Mesenchymal stem cell (in vitro differentiated cells and primary cell): ENCODE results near the gene CCZ1.
"Not testable (repeated sequence)": the region's sequence is repeated elsewhere in the genome, so short reads cannot be mapped to it uniquely, and the experiment has no call there.

Experiments used
- DNase-seq: peaks from one replicate; pipeline ENCODE4 v3.0.0-alpha.2; 2013
- H2AFZ ChIP-seq: one replicate; pipeline ENCODE4 v1.6.1; 2013; ENCODE audit warnings: low read depth, mild to moderate bottlenecking, control low read depth, inconsistent platforms, low read length, moderate library complexity
- H2AK5ac ChIP-seq: 2 replicates; pipeline ENCODE4 v1.6.1; 2013; ENCODE audit warnings: low read length, moderate library complexity, mild to moderate bottlenecking, inconsistent platforms; ENCODE audit not compliant: severe bottlenecking
- H2BK120ac ChIP-seq: one replicate; pipeline ENCODE4 v1.6.1; 2013; ENCODE audit warnings: low read depth, mild to moderate bottlenecking, inconsistent platforms, low read length, moderate library complexity
- H2BK12ac ChIP-seq, 2 experiments: one replicate each; pipeline ENCODE4 v1.6.1; 2013; ENCODE audit warnings: inconsistent platforms in 2 of 2, low read length in 2 of 2, mild to moderate bottlenecking in 2 of 2, moderate library complexity in 2 of 2, control low read depth in 1 of 2
- H2BK15ac ChIP-seq: one replicate; pipeline ENCODE4 v1.6.1; 2013; ENCODE audit warnings: mild to moderate bottlenecking, low read depth, inconsistent platforms; ENCODE audit not compliant: poor library complexity, severe bottlenecking
- H2BK5ac ChIP-seq: 2 replicates; pipeline ENCODE4 v1.6.1; 2013; ENCODE audit warnings: low read depth, mild to moderate bottlenecking, low read length, control low read depth, inconsistent platforms; ENCODE audit not compliant: poor library complexity, severe bottlenecking
- H3K14ac ChIP-seq, 2 experiments: one replicate each; pipeline ENCODE4 v1.6.1; 2013; ENCODE audit warnings: inconsistent platforms in 2 of 2, low read length in 2 of 2, control low read depth in 1 of 2, mild to moderate bottlenecking in 1 of 2, moderate library complexity in 1 of 2
- H3K18ac ChIP-seq, 2 experiments: one replicate each; pipeline ENCODE4 v1.6.1; 2013; ENCODE audit warnings: inconsistent platforms in 2 of 2, low read length in 2 of 2, control low read depth in 1 of 2, low read depth in 1 of 2, mild to moderate bottlenecking in 1 of 2
- H3K23ac ChIP-seq, 2 experiments: one replicate each; pipeline ENCODE4 v1.6.1; 2013; ENCODE audit warnings: inconsistent platforms in 2 of 2, low read length in 2 of 2, mild to moderate bottlenecking in 2 of 2, moderate library complexity in 2 of 2, control low read depth in 1 of 2
- H3K27ac ChIP-seq: 2 replicates; pipeline ENCODE4 v1.5.1; 2013; ENCODE audit warnings: mild to moderate bottlenecking, moderate library complexity, low read length, control low read depth, inconsistent platforms; ENCODE audit not compliant: poor library complexity, severe bottlenecking
- H3K27me3 ChIP-seq, 2 experiments: 2 replicates each; pipeline versions ENCODE4 v1.6.1 to v1.7.0; 2013; ENCODE audit warnings: low read length in 2 of 2, mild to moderate bottlenecking in 2 of 2, moderate library complexity in 2 of 2, control low read depth in 1 of 2, inconsistent platforms in 1 of 2; ENCODE audit not compliant: control insufficient read depth in 1 of 2, insufficient read depth in 1 of 2
- H3K36me3 ChIP-seq, 2 experiments: 2 replicates each; pipeline versions ENCODE4 v1.6.1 to v1.7.0; 2013; ENCODE audit warnings: low read length in 2 of 2, control low read depth in 1 of 2, inconsistent platforms in 1 of 2, low read depth in 1 of 2, mild to moderate bottlenecking in 1 of 2; ENCODE audit not compliant: insufficient read depth in 2 of 2, control insufficient read depth in 1 of 2
- H3K4ac ChIP-seq, 2 experiments: one replicate each; pipeline ENCODE4 v1.6.1; 2013; ENCODE audit warnings: inconsistent platforms in 2 of 2, low read length in 2 of 2, mild to moderate bottlenecking in 2 of 2, moderate library complexity in 2 of 2, control low read depth in 1 of 2, low read depth in 1 of 2
- H3K4me1 ChIP-seq: 2 replicates; pipeline ENCODE4 v1.6.1; 2013; ENCODE audit warnings: low read depth, low read length, control low read depth; ENCODE audit not compliant: control insufficient read depth, insufficient read depth
- H3K4me2 ChIP-seq: 2 replicates; pipeline ENCODE4 v1.6.1; 2013; ENCODE audit warnings: low read length, mild to moderate bottlenecking, inconsistent platforms; ENCODE audit not compliant: poor library complexity, severe bottlenecking
- H3K4me3 ChIP-seq, 2 experiments: 2 replicates each; pipeline versions ENCODE4 v1.5.1 to v1.7.0; 2013; ENCODE audit warnings: low read length in 2 of 2, mild to moderate bottlenecking in 2 of 2, control low read depth in 1 of 2, low read depth in 1 of 2; ENCODE audit not compliant: insufficient read depth in 1 of 2
- H3K79me1 ChIP-seq: replicated peaks from 2 replicates; pipeline ENCODE4 v1.6.1; 2013; ENCODE audit warnings: mild to moderate bottlenecking, control low read depth, low read length, inconsistent platforms; ENCODE audit not compliant: poor library complexity, severe bottlenecking
- H3K9ac ChIP-seq: 2 replicates; pipeline ENCODE4 v1.7.0; 2013; ENCODE audit warnings: mild to moderate bottlenecking, low read length, moderate library complexity
- H3K9me3 ChIP-seq: 2 replicates; pipeline ENCODE4 v1.7.0; 2013; ENCODE audit warnings: mild to moderate bottlenecking, low read length; ENCODE audit not compliant: control insufficient read depth
- H4K8ac ChIP-seq: one replicate; pipeline ENCODE4 v1.6.1; 2013; ENCODE audit warnings: inconsistent platforms, mild to moderate bottlenecking, low read length, moderate library complexity
- H4K91ac ChIP-seq: one replicate; pipeline ENCODE4 v1.6.1; 2013; ENCODE audit warnings: mild to moderate bottlenecking, low read length, inconsistent platforms
- WGBS: methylation state at CpG from one replicate; pipeline ENCODE4 v1.1.7; 2013; ENCODE audit warnings: mixed read lengths; 5-methylcytosine and 5-hydroxymethylcytosine counted together

The CCZ1 gene

DNA sequence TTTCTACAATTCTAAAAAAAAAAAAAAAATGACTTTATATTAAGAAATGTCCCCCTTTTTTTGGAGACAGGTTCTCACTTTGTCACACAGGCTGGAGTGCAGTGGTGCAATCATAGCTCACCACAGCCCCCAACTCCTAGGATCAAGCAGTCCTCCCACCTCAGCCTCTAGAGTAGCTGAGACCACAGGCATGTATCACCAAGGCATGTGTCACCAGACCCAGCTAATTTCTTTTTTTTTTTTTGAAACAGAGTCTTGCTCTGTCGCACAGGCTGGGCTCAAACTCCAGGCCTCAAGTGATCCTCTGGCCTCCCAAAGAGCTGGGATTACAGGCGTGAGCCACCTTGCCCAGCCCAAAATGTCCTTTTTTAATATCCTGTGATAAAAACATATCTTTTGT lies 25.6 kb downstream of the CCZ1 start:
- H2BK15ac ChIP-seq, H3K4me2 ChIP-seq, H3K27ac ChIP-seq, H4K8ac ChIP-seq, H3K27me3 ChIP-seq, H3K36me3 ChIP-seq, DNase-seq, H3K4ac ChIP-seq, H3K9me3 ChIP-seq, H4K91ac ChIP-seq, H3K23ac ChIP-seq, H2BK5ac ChIP-seq, H3K4me3 ChIP-seq, H2BK120ac ChIP-seq, H2BK12ac ChIP-seq, H3K14ac ChIP-seq, H2AK5ac ChIP-seq, H3K18ac ChIP-seq, H3K4me1 ChIP-seq, H2AFZ ChIP-seq, H3K79me1 ChIP-seq, H3K9ac ChIP-seq: not testable (repeated sequence)
- WGBS, result no CpG with 5 or more reads among the region's 2 CpGs

DNA sequence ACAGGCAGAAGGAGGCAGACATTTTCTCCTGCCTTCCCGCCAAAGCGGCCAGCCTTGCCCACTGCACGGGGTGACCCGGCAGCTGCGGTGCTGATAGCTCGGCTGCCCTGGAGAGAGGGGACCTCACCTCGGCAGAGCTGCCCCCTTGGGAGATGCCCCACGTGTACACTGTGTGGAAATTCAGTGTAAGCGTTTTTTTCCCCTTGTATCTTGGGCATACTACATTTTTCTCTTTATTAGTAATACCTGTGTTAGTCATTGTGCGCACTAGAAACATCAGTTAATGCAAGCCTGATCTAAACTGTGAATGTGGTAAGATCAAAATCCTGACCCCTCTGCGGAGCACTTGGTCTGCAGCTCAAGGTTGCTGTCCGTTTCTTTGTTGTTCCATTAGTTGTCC lies 26.1 kb downstream of the CCZ1 start:
- H2BK120ac ChIP-seq, H3K4me3 ChIP-seq, H3K4ac ChIP-seq, H3K23ac ChIP-seq, H3K79me1 ChIP-seq, H3K4me2 ChIP-seq, H3K9me3 ChIP-seq, H3K27ac ChIP-seq, H2BK5ac ChIP-seq, H2BK12ac ChIP-seq, H3K18ac ChIP-seq, H3K36me3 ChIP-seq, DNase-seq, H2AK5ac ChIP-seq, H3K4me1 ChIP-seq, H4K8ac ChIP-seq, H3K9ac ChIP-seq, H3K14ac ChIP-seq, H4K91ac ChIP-seq, H2BK15ac ChIP-seq, H2AFZ ChIP-seq, H3K27me3 ChIP-seq: not testable (repeated sequence)
- no CpG with 5 or more reads among the region's 12 CpGs for WGBS

DNA sequence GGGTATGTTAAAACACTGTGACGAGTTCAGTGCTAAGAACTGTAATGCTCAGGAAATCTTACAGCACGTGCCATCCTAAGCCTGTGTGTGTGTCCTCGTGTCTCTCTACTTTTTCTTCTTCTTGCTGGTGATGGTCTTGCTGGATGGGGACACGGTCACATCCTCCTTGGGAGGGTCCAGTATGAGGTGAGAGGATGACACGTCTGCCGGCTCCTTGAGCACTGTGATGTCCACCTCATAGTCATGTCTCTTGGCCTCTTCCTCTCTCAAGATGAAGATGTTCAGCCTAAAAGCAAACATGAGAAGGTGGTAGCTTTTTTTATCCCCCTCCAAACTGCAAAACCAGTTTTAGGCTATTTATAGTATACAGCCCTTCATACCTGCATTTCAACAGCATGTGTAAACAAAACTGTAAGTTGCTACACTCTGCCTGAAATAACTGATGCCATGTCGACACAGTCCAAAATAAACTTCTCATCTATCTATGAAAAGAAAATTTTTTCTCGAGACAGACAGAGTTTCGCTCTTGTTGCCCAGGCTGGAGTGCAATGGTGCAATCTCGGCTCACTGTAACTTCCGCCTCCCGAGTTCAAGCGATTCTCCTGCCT lies 27.8 kb downstream of the CCZ1 start:
- H3K4ac ChIP-seq, H4K8ac ChIP-seq, H3K14ac ChIP-seq, H3K27me3 ChIP-seq, H3K9me3 ChIP-seq, H3K4me2 ChIP-seq, H3K23ac ChIP-seq, H2BK15ac ChIP-seq, H3K79me1 ChIP-seq, DNase-seq, H3K4me1 ChIP-seq, H2BK12ac ChIP-seq, H2AFZ ChIP-seq, H3K27ac ChIP-seq, H2BK120ac ChIP-seq, H3K18ac ChIP-seq, H3K36me3 ChIP-seq, H4K91ac ChIP-seq, H2AK5ac ChIP-seq, H2BK5ac ChIP-seq, H3K4me3 ChIP-seq, H3K9ac ChIP-seq: not testable (repeated sequence)
- WGBS, result no CpG with 5 or more reads among the region's 13 CpGs

DNA sequence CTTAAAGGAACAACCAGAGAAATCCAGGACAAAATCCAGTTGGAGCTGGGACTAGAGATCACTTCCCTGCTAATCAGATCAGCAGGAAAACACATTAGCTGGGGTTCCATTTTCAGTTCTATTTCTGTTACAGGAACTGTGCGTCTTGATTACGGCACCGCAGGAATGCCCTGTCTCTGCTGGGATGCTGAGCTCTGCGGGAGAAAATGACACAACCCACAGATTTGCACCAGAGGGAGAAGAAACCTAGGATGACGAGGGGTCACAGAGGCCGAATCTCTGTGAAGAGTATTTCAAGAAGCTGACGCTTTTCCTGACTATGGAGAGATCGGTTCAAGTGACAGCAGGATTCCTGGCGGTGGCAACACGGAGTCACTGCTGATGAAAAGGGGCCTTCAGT lies 31.8 kb downstream of the CCZ1 start:
- H3K9ac ChIP-seq, DNase-seq, H3K4me1 ChIP-seq, H3K4ac ChIP-seq, H2BK120ac ChIP-seq, H3K9me3 ChIP-seq, H3K79me1 ChIP-seq, H2AFZ ChIP-seq, H3K36me3 ChIP-seq, H3K23ac ChIP-seq, H4K8ac ChIP-seq, H3K4me3 ChIP-seq, H2BK5ac ChIP-seq, H2AK5ac ChIP-seq, H4K91ac ChIP-seq, H3K27ac ChIP-seq, H3K4me2 ChIP-seq, H3K14ac ChIP-seq, H3K18ac ChIP-seq, H3K27me3 ChIP-seq, H2BK12ac ChIP-seq, H2BK15ac ChIP-seq: not testable (repeated sequence)
- no CpG with 5 or more reads among the region's 10 CpGs for WGBS
